Activated T-helper 17 cell treated with anti-CD3 and anti-CD28 coated beads, Interleukin-2, amount 50 U/mL, for 72 hours (primary cell): ENCODE data around the gene HTRA3. TPM values are rescaled to one million over a fixed set of nuclear protein-coding genes. Genes with fewer than 3 reads are reported as not detected.

ENCODE experiments used
- ATAC-seq: fragments of 150-1000 bp; cut with Tn5 transposase; replicated peaks from 2 replicates; pipeline ENCODE4 v1.10.0; 2021; ENCODE audit warnings: mild to moderate bottlenecking, moderate library complexity
- H3K27ac Mint-ChIP-seq: one replicate; pipeline ENCODE4 v1.8.0; 2022; ENCODE audit warnings: mixed read lengths
- H3K27me3 Mint-ChIP-seq: one replicate; pipeline ENCODE4 v1.8.0; 2022; ENCODE audit warnings: mixed read lengths
- H3K36me3 Mint-ChIP-seq: one replicate; pipeline ENCODE4 v1.8.0; 2022; ENCODE audit warnings: low read depth, mild to moderate bottlenecking, mixed read lengths
- H3K4me1 Mint-ChIP-seq: one replicate; pipeline ENCODE4 v1.8.0; 2022; ENCODE audit warnings: mixed read lengths
- H3K4me3 Mint-ChIP-seq: one replicate; pipeline ENCODE4 v1.8.0; 2022; ENCODE audit warnings: mild to moderate bottlenecking, mixed read lengths
- H3K9me3 Mint-ChIP-seq: one replicate; pipeline ENCODE4 v1.8.0; 2022; ENCODE audit warnings: mixed read lengths
- total RNA-seq, 2 donors: library from RNA; stranded (reverse); gene quantifications; one replicate each; pipeline ENCODE4 v1.2.3, GENCODE V29; 2022

The HTRA3 gene
- total RNA-seq, 2 donors from 2014 or later: not detected

DNA sequence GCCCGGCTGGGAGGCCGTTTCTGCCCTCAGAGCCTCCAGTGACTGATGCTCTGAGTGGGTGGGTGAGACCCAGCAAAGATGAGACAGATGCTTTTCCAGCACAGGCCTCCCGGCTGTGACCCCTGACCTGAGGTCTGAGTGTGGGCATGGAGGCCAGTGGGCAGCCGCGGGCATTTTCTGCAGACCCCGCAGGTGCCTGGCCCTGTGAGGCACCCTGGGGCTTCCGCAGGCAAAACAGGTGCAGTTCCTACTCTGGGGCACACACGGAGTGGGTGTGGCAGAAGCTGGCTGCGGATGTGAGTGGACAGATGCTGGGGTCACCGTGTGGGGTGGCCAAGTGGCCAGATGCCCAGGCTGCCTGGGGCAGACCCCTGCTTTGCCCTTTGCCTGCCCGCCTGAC, 14.8 kb downstream of the HTRA3 start:
- no peaks in the 10 kb centered on the region for H3K4me1 Mint-ChIP-seq
- H3K4me3 Mint-ChIP-seq: no peak overlapping the region
- no peak for ATAC-seq
- H3K27me3 Mint-ChIP-seq: no peaks in the 10 kb centered on the region
- no peak overlapping the region for H3K27ac Mint-ChIP-seq
- no peaks in the 10 kb centered on the region for H3K9me3 Mint-ChIP-seq
- no peaks in the 10 kb centered on the region for H3K36me3 Mint-ChIP-seq

DNA sequence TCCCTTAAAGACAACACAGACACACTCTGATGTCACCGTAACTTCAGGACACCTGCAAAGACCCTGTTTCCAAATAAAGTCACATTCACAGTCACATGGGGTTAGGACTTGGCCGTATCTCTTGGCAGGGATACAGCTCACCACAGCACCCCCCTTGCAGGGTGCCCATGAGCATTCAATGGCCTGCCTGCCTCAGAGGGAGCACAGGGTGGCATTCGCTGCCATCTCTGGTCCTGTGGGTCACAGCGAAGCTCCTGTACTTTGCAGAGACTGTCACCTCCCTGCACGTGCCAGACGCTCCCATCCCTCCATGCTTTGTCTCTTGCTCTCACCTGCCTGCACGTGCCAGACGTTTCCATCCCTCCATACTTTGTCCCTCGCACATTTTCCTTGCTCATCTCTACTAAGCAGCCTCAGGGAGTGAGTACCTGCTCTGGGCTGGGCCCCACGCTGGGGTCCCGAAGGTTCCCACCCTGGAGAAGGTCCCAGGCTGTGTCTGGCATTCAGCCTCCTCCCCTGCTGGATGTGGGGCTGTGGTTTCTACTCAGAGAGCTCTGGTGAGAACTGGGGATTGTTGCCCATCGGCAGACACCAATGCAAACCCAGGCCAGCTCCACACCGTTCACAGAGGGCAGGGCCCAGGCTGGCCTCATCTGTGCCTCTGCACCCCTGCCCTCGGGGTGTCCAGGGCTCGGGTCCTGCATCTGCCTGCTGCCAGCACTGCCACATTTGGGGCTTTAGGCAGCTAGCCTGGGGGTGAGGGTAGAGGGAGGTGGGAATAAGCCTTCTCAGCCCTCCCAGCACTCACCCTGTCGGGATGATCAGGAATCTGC, 15.8 kb downstream of the HTRA3 start:
- H3K9me3 Mint-ChIP-seq: no peaks in the 10 kb centered on the region
- no peak for ATAC-seq
- H3K27me3 Mint-ChIP-seq: no peaks in the 10 kb centered on the region
- H3K27ac Mint-ChIP-seq: no peak overlapping the region
- H3K4me1 Mint-ChIP-seq: no peaks in the 10 kb centered on the region
- H3K36me3 Mint-ChIP-seq: no peaks in the 10 kb centered on the region
- no peak overlapping the region for H3K4me3 Mint-ChIP-seq

- ATAC-seq: no peak
- H3K9me3 Mint-ChIP-seq: no peaks in the 10 kb centered on the region
- H3K36me3 Mint-ChIP-seq: no peaks in the 10 kb centered on the region
- H3K4me1 Mint-ChIP-seq: no peaks in the 10 kb centered on the region
- no peak overlapping the region for H3K4me3 Mint-ChIP-seq
- no peaks in the 10 kb centered on the region for H3K27me3 Mint-ChIP-seq
- no peak overlapping the region for H3K27ac Mint-ChIP-seq
Measured at GRCh38 chr4:8285976-8286718, 16.6 kb downstream of the HTRA3 start.

GRCh38 chr4:8286719-8287342, 17.3 kb downstream of the HTRA3 start:
- no peak for ATAC-seq
- Mint-ChIP-seq H3K27me3 (no peaks in the 10 kb centered on the region), H3K36me3 (no peaks in the 10 kb centered on the region), H3K4me3 (no peak overlapping the region), H3K27ac (no peak overlapping the region), H3K9me3 (no peaks in the 10 kb centered on the region), H3K4me1 (no peaks in the 10 kb centered on the region)

- H3K9me3 Mint-ChIP-seq: no peaks in the 10 kb centered on the region
- no peak overlapping the region for H3K4me3 Mint-ChIP-seq
- no peaks in the 10 kb centered on the region for H3K27me3 Mint-ChIP-seq
- ATAC-seq: no peak
- H3K27ac Mint-ChIP-seq: no peak overlapping the region
- no peaks in the 10 kb centered on the region for H3K36me3 Mint-ChIP-seq
- no peaks in the 10 kb centered on the region for H3K4me1 Mint-ChIP-seq
Measured at GRCh38 chr4:8287343-8288280, 18.1 kb downstream of the HTRA3 start.

- no peaks in the 10 kb centered on the region for H3K4me1 Mint-ChIP-seq
- H3K36me3 Mint-ChIP-seq: no peaks in the 10 kb centered on the region
- no peaks in the 10 kb centered on the region for H3K27me3 Mint-ChIP-seq
- no peak for ATAC-seq
- H3K4me3 Mint-ChIP-seq: no peak overlapping the region
- no peaks in the 10 kb centered on the region for H3K9me3 Mint-ChIP-seq
- H3K27ac Mint-ChIP-seq: no peak overlapping the region
Measured at GRCh38 chr4:8289151-8289750, 19.7 kb downstream of the HTRA3 start.

- Mint-ChIP-seq H3K9me3 (peaks cover 5% of the 10 kb centered on the region), H3K4me3 (no peak overlapping the region), H3K4me1 (no peaks in the 10 kb centered on the region), H3K36me3 (no peaks in the 10 kb centered on the region), H3K27me3 (peaks cover 4% of the 10 kb centered on the region), H3K27ac (no peak overlapping the region)
- ATAC-seq: no peak
Measured at GRCh38 chr4:8289956-8290700, 20.6 kb downstream of the HTRA3 start.

GRCh38 chr4:8290701-8290970, 21.1 kb downstream of the HTRA3 start:
- Mint-ChIP-seq H3K27ac (no peak overlapping the region), H3K27me3 (peaks cover 6% of the 10 kb centered on the region), H3K4me1 (no peaks in the 10 kb centered on the region), H3K36me3 (no peaks in the 10 kb centered on the region), H3K4me3 (no peak overlapping the region), H3K9me3 (peaks cover 5% of the 10 kb centered on the region)
- no peak for ATAC-seq

DNA sequence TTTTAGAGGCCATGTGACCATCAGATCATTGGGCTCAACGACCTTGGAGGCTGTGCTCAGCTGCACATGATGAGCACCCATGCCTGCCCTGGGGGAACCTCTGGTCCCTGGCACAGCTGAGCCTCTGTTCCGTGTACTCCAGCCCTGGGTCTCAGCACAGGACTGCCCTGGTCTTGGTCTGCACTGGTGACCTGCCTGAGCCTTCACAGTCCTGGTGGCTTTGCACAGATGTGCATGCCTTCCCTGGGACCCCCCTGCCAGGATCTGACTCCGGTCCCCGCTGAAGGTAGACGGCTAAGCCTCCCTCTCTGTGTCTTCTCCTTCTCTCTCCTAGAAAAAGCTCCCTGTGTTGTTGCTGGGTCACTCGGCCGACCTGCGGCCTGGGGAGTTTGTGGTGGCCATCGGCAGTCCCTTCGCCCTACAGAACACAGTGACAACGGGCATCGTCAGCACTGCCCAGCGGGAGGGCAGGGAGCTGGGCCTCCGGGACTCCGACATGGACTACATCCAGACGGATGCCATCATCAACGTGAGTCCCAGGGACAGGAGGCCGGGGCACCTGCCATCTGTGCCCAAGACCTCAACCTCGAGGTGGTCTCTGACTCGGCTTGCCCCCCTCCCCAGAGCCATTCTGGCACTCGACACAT, 21.6 kb downstream of the HTRA3 start:
- Mint-ChIP-seq H3K27me3 (peaks cover 7% of the 10 kb centered on the region), H3K4me1 (no peaks in the 10 kb centered on the region), H3K4me3 (no peak overlapping the region), H3K9me3 (peaks cover 5% of the 10 kb centered on the region), H3K27ac (no peak overlapping the region), H3K36me3 (no peaks in the 10 kb centered on the region)
- ATAC-seq: no peak

GRCh38 chr4:8291701-8292477, 22.3 kb downstream of the HTRA3 start:
- no peaks in the 10 kb centered on the region for H3K36me3 Mint-ChIP-seq
- no peak for ATAC-seq
- no peak overlapping the region for H3K27ac Mint-ChIP-seq
- H3K4me1 Mint-ChIP-seq: no peaks in the 10 kb centered on the region
- peaks cover 5% of the 10 kb centered on the region for H3K9me3 Mint-ChIP-seq
- H3K4me3 Mint-ChIP-seq: no peak overlapping the region
- H3K27me3 Mint-ChIP-seq: peaks cover 7% of the 10 kb centered on the region

DNA sequence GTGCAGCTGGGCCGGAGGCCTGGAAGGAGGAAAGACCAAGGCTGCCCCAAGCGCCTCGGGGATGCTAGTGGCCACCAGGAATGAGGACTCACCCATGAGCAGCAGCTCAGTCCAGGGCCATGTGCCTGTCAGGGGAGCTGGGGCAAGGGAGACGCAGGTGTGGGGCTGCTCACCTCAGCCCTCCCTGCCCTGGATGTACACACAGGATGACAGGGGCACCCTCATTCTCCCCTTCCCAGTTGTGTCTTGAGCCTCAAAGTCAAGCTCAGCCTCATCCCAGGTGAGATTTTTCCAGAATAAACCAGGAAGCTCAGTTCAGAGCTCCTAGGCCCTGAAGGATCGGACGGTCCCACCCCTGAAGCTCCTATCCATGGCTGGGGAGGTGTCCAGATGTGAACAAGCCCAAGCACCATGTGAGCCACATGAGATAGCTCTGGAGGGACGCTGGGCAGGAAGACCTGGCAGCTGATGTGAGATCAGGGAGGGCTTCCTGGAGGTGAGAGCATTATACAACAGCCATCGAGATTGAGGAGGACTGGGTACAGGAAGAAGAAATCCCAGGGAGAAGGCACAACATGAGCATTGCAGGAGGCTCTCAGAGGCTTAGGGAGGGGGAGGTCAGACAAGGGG, 23.0 kb downstream of the HTRA3 start:
- Mint-ChIP-seq H3K4me1 (no peaks in the 10 kb centered on the region), H3K27ac (no peak overlapping the region), H3K4me3 (no peak overlapping the region), H3K9me3 (peaks cover 5% of the 10 kb centered on the region), H3K27me3 (peaks cover 7% of the 10 kb centered on the region), H3K36me3 (no peaks in the 10 kb centered on the region)
- no peak for ATAC-seq
